HepG2 (cell line): Measurements from ENCODE around the gene PADI4. TPM values are rescaled to one million over a fixed set of nuclear protein-coding genes. Genes with fewer than 3 reads are reported as not detected.

Experiments used
- ATAC-seq: fragments of 200-7000 bp; cut with Tn5 transposase; 3 replicates; pipeline ENCODE4 v1.9.1; 2020; ENCODE audit warnings: mild to moderate bottlenecking, moderate library complexity
- BruUV-seq: library from RNA; stranded (reverse); fragments of 400-500 nt; replicated peaks from 2 replicates; lab custom pipeline; 2021; lab: Mats Ljungman, UMichigan
- CTCF ChIA-PET: fragments of 300-600 bp; formaldehyde crosslinking; extraction: SDS; loops from one replicate; lab custom pipeline; 2021; ENCODE audit warnings: low total read pairs, inconsistent platforms, low intra/inter-chr PET ratio; lab: Yijun Ruan, JAX
- POLR2A ChIA-PET: fragments of 350-600 bp; sonication (Branson Sonifier 250); formaldehyde crosslinking; loops from one replicate; lab custom pipeline; 2020; ENCODE audit warnings: antibody characterized with exemption, inconsistent platforms; lab: Yijun Ruan, JAX
- DNase-seq: peaks from one replicate; pipeline ENCODE4 v3.0.0-alpha.2; 2015; ENCODE audit warnings: low spot score
- FAIRE-seq: peaks from 3 replicates; lab custom pipeline; 2011; peaks lifted over from hg19 to GRCh38; lab: Jason Lieb, UNC
- H2AFZ ChIP-seq: one replicate; pipeline ENCODE4 v1.6.1; 2011; ENCODE audit warnings: low read length, inconsistent platforms
- H3K27ac ChIP-seq: fragments of 300-600 bp; 3 replicates; pipeline ENCODE4 v1.8.0; 2011; ENCODE audit warnings: mixed run types, mild to moderate bottlenecking, mixed read lengths, low read length, inconsistent platforms; ENCODE audit not compliant: insufficient read depth; ENCODE audit errors: extremely low read length
- H3K27me3 ChIP-seq, 2 experiments: fragments of 200-600 bp in 1 of 2; 2 replicates in 1 of 2; 3 replicates in 1 of 2; pipeline versions ENCODE4 v1.6.0 to v1.8.0; 2011; ENCODE audit warnings: low read length in 2 of 2, mild to moderate bottlenecking in 2 of 2, moderate library complexity in 2 of 2, inconsistent platforms in 1 of 2; ENCODE audit not compliant: insufficient read depth in 2 of 2, control insufficient read depth in 1 of 2
- H3K36me3 ChIP-seq, 2 experiments: fragments of 200-600 bp in 1 of 2; replicated peaks in 1 of 2; 2 replicates in 1 of 2; 3 replicates in 1 of 2; pipeline versions ENCODE4 v1.5.1 to v1.8.0; 2011; ENCODE audit warnings: low read length in 2 of 2, inconsistent platforms in 1 of 2; ENCODE audit not compliant: insufficient read depth in 2 of 2, control insufficient read depth in 1 of 2
- H3K4me1 ChIP-seq: 2 replicates; pipeline ENCODE4 v1.5.1; 2012; ENCODE audit warnings: low read length, inconsistent platforms; ENCODE audit not compliant: insufficient read depth
- H3K4me2 ChIP-seq: 2 replicates; pipeline ENCODE4 v1.6.0; 2011; ENCODE audit warnings: low read depth, low read length, inconsistent platforms
- H3K4me3 ChIP-seq, 3 experiments: fragments of 200-600 bp in 1 of 3; sonication (generic), shearing (Covaris generic) in 1 of 3; replicated peaks in 1 of 3; 2 replicates each; pipeline ENCODE4 v1.5.1; 2011 to 2016; ENCODE audit warnings: low read length in 3 of 3, inconsistent platforms in 2 of 3, low read depth in 2 of 3, mild to moderate bottlenecking in 2 of 3, control low read depth in 1 of 3, mixed read lengths in 1 of 3; ENCODE audit not compliant: insufficient read depth in 1 of 3
- H3K79me2 ChIP-seq: one replicate; pipeline ENCODE4 v1.6.1; 2011; ENCODE audit warnings: low read length, inconsistent platforms; ENCODE audit not compliant: insufficient read depth
- H3K9ac ChIP-seq: 2 replicates; pipeline ENCODE4 v1.6.0; 2011; ENCODE audit warnings: mild to moderate bottlenecking, low read depth, low read length, inconsistent platforms; ENCODE audit not compliant: insufficient read depth
- H3K9me3 ChIP-seq: 2 replicates; pipeline ENCODE4 v1.5.1; 2012; ENCODE audit warnings: mild to moderate bottlenecking, low read length
- H4K20me1 ChIP-seq: 2 replicates; pipeline ENCODE4 v1.6.0; 2011; ENCODE audit warnings: inconsistent platforms, mild to moderate bottlenecking, low read length, moderate library complexity; ENCODE audit not compliant: insufficient read depth
- BRCA1 ChIP-seq: sonication (generic); formaldehyde crosslinking; IDR thresholded peaks from 2 replicates; pipeline ENCODE4 v1.4.0; 2020; ENCODE audit warnings: missing genetic modification reagents
- DR1 ChIP-seq: sonication (generic); formaldehyde crosslinking; IDR thresholded peaks from 2 replicates; pipeline ENCODE4 v1.8.0; 2021; ENCODE audit warnings: mild to moderate bottlenecking, missing genetic modification reagents, inconsistent platforms
- ELF3 ChIP-seq: IDR thresholded peaks from 2 replicates; pipeline ENCODE4 v1.6.1; 2016; ENCODE audit warnings: missing genetic modification reagents, missing compliant biosample characterization
- HDAC1 ChIP-seq: sonication (generic); formaldehyde crosslinking; IDR thresholded peaks from 2 replicates; pipeline ENCODE4 v1.5.1; 2020; ENCODE audit warnings: mild to moderate bottlenecking, missing genetic modification reagents
- MAFG ChIP-seq: sonication (generic); formaldehyde crosslinking; IDR thresholded peaks from 2 replicates; pipeline ENCODE4 v1.5.1; 2020; ENCODE audit warnings: mild to moderate bottlenecking, missing genetic modification reagents
- MED1 ChIP-seq: sonication (generic); formaldehyde crosslinking; IDR thresholded peaks from 2 replicates; pipeline ENCODE4 v1.4.0; 2020; ENCODE audit warnings: missing genetic modification reagents
- NAIF1 ChIP-seq: sonication (generic); formaldehyde crosslinking; IDR thresholded peaks from 2 replicates; pipeline ENCODE4 v1.5.0; 2020; ENCODE audit warnings: mild to moderate bottlenecking, missing genetic modification reagents, borderline replicate concordance
- ZNF720 ChIP-seq: sonication (generic); formaldehyde crosslinking; IDR thresholded peaks from 2 replicates; pipeline ENCODE4 v1.4.0; 2020; ENCODE audit warnings: missing genetic modification reagents
- ZNF839 ChIP-seq: sonication (generic); formaldehyde crosslinking; IDR thresholded peaks from 2 replicates; pipeline ENCODE4 v1.4.0; 2020; ENCODE audit warnings: missing genetic modification reagents, mild to moderate bottlenecking, borderline replicate concordance
- WGBS: methylation state at CpG from one replicate; pipeline ENCODE4 v1.1.6; 2017; ENCODE audit warnings: low lambda C conversion rate; 5-methylcytosine and 5-hydroxymethylcytosine counted together
- in situ Hi-C: cut with HindIII; loops from 2 replicates; pipeline ENCODE4 v1.10.0; 2017; ENCODE audit warnings: low pct_unique_long_range_greater_than_20kb; ENCODE audit not compliant: extremely low pct_ligation_motif_present
- intact Hi-C: fragments of 100-400 bp; cut with micrococcal nuclease; formaldehyde crosslinking; loops from one replicate; pipeline ENCODE4 v1.10.0; 2022; ENCODE audit not compliant: unreplicated experiment
- polyA plus RNA-seq, 8 experiments: library from polyadenylated mRNA; depleted of rRNA in 3 of 8; stranded (reverse) in 7 of 8; unstranded in 1 of 8; fragments of >200 nt; fragmentation: Illumina TruSeq in 4 of 8; extraction: Trizol in 4 of 8; gene quantifications; 2 replicates each; pipeline versions ENCODE4 v1.2.1 to v1.2.3, GENCODE V29; 2011 to 2016; ENCODE audit warnings: low read depth in 4 of 8, missing spikeins in 1 of 8, mixed read lengths in 1 of 8; ENCODE audit not compliant: insufficient read depth in 1 of 8
- total RNA-seq, 5 experiments: library from RNA; depleted of rRNA; stranded (reverse); fragments of >200 nt; fragmentation: Illumina TruSeq; extraction: Trizol; gene quantifications; 2 replicates each; pipeline ENCODE4 v1.2.3, GENCODE V29; 2016; ENCODE audit warnings: low read depth in 1 of 5
- TF ChIP-seq, protein P1 (sequence below): sonication (generic); formaldehyde crosslinking; IDR thresholded peaks from 2 replicates; pipeline ENCODE4 v1.8.1; 2023; ENCODE audit warnings: mild to moderate bottlenecking, missing genetic modification reagents
- TF ChIP-seq, protein P2 (sequence below): sonication (generic); formaldehyde crosslinking; IDR thresholded peaks from 2 replicates; pipeline ENCODE4 v1.8.0; 2022; ENCODE audit warnings: mild to moderate bottlenecking, missing genetic modification reagents
- TF ChIP-seq, protein P3 (sequence below): fragments of 450-650 bp; IDR thresholded peaks from 2 replicates; pipeline ENCODE4 v1.6.1; 2016
- TF ChIP-seq, protein P4 (sequence below): sonication (generic); formaldehyde crosslinking; IDR thresholded peaks from 2 replicates; pipeline ENCODE4 v1.5.0; 2020; ENCODE audit warnings: mild to moderate bottlenecking, low read depth, missing genetic modification reagents, borderline replicate concordance
- TF ChIP-seq, protein P5 (sequence below): sonication (generic); formaldehyde crosslinking; IDR thresholded peaks from 2 replicates; pipeline ENCODE4 v1.5.1; 2020; ENCODE audit warnings: mild to moderate bottlenecking, missing genetic modification reagents

The PADI4 gene
- total and polyA plus RNA-seq, 2 of the 13 experiments (the other 11 are each of a cell fraction or from before 2014, with no cell fraction given): 0.04 TPM

DNA sequence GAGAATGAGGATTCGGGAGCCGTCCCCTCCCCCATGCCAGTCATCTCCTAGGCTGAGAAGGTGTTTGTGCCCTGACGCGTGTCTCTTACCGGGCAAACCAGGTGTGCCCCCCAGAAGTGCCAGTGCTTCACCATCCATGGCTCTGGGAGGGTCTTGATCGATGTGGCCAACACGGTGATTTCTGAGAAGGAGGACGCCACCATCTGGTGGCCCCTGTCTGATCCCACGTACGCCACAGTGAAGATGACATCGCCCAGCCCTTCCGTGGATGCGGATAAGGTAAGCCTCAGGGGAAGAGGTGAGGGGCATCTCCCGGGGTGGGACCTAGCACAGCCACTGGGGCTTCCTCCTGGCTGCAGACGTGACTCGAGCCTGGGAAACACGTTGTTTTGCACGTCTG, 65.0 kb downstream of the PADI4 start:
- Histone ChIP-seq H3K27ac (no peak overlapping the region), H3K9ac (no peak overlapping the region), H3K4me1 (no peaks in the 10 kb centered on the region), H3K27me3 (peaks cover 14 to 29% of the 10 kb centered on the region in 2 experiments; a peak in 4 of 5 replicates)
- DNase-seq: no peak
- CTCF ChIA-PET: no interaction called here
- WGBS: 27% methylated on average over 3 of the region's 18 CpGs
- BruUV-seq: no TSS peak
- FAIRE-seq: no peak
- intact Hi-C loops (no loop called here), in situ Hi-C loops (no loop called here)
- no peak for TF ChIP-seq ELF3 (CRISPR knock-in tag)
- TF ChIP-seq, protein P1, sequence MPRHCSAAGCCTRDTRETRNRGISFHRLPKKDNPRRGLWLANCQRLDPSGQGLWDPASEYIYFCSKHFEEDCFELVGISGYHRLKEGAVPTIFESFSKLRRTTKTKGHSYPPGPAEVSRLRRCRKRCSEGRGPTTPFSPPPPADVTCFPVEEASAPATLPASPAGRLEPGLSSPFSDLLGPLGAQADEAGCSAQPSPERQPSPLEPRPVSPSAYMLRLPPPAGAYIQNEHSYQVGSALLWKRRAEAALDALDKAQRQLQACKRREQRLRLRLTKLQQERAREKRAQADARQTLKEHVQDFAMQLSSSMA (CRISPR knock-in tag): no peak
- no peak for TF ChIP-seq MAFG (CRISPR knock-in tag)
- TF ChIP-seq, protein P2, sequence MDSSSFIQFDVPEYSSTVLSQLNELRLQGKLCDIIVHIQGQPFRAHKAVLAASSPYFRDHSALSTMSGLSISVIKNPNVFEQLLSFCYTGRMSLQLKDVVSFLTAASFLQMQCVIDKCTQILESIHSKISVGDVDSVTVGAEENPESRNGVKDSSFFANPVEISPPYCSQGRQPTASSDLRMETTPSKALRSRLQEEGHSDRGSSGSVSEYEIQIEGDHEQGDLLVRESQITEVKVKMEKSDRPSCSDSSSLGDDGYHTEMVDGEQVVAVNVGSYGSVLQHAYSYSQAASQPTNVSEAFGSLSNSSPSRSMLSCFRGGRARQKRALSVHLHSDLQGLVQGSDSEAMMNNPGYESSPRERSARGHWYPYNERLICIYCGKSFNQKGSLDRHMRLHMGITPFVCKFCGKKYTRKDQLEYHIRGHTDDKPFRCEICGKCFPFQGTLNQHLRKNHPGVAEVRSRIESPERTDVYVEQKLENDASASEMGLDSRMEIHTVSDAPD (CRISPR knock-in tag): no peak
- TF ChIP-seq DR1 (CRISPR knock-in tag): no peak
- TF ChIP-seq, protein P3, sequence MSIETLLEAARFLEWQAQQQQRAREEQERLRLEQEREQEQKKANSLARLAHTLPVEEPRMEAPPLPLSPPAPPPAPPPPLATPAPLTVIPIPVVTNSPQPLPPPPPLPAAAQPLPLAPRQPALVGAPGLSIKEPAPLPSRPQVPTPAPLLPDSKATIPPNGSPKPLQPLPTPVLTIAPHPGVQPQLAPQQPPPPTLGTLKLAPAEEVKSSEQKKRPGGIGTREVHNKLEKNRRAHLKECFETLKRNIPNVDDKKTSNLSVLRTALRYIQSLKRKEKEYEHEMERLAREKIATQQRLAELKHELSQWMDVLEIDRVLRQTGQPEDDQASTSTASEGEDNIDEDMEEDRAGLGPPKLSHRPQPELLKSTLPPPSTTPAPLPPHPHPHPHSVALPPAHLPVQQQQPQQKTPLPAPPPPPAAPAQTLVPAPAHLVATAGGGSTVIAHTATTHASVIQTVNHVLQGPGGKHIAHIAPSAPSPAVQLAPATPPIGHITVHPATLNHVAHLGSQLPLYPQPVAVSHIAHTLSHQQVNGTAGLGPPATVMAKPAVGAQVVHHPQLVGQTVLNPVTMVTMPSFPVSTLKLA: no peak
- TF ChIP-seq, protein P4, sequence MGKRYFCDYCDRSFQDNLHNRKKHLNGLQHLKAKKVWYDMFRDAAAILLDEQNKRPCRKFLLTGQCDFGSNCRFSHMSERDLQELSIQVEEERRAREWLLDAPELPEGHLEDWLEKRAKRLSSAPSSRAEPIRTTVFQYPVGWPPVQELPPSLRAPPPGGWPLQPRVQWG (CRISPR knock-in tag): no peak
- TF ChIP-seq, protein P5, sequence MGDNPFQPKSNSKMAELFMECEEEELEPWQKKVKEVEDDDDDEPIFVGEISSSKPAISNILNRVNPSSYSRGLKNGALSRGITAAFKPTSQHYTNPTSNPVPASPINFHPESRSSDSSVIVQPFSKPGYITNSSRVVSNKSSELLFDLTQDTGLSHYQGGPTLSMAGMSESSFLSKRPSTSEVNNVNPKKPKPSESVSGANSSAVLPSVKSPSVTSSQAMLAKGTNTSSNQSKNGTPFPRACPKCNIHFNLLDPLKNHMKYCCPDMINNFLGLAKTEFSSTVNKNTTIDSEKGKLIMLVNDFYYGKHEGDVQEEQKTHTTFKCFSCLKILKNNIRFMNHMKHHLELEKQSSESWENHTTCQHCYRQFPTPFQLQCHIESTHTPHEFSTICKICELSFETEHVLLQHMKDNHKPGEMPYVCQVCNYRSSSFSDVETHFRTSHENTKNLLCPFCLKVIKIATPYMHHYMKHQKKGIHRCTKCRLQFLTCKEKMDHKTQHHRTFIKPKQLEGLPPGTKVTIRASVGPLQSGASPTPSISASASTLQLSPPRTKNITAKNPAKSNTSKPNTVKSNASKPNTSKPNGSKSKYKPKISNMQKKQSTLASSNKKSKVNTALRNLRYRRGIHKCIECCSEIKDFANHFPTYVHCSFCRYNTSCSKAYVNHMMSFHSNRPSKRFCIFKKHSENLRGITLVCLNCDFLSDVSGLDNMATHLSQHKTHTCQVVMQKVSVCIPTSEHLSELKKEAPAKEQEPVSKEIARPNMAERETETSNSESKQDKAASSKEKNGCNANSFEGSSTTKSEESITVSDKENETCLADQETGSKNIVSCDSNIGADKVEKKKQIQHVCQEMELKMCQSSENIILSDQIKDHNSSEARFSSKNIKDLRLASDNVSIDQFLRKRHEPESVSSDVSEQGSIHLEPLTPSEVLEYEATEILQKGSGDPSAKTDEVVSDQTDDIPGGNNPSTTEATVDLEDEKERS (CRISPR knock-in tag): no peak
- TF ChIP-seq MED1 (CRISPR knock-in tag): no peak
- TF ChIP-seq ZNF720 (CRISPR knock-in tag): no peak
- no peak for TF ChIP-seq ZNF839 (CRISPR knock-in tag)
- TF ChIP-seq HDAC1 (CRISPR knock-in tag): no peak
- TF ChIP-seq BRCA1 (CRISPR knock-in tag): no peak
- TF ChIP-seq NAIF1 (CRISPR knock-in tag): no peak
- TF ChIP-seq, all 625 proteins: peak for 0
- Histone ChIP-seq H3K4me2 (no peak overlapping the region), H4K20me1 (peaks cover 3% of the 10 kb centered on the region; the same call in 1 of the 2 replicates), H3K4me3 (no peak overlapping the region), H3K79me2 (no peaks in the 10 kb centered on the region), H3K9me3 (no peaks in the 10 kb centered on the region), H2AFZ (no peak overlapping the region), H3K36me3 (no peaks in the 10 kb centered on the region)
- ATAC-seq: no peak
- POLR2A ChIA-PET: no interaction called here
